HCT116 (cell line): ENCODE results near the gene PDHB. TPM values are rescaled to one million over a fixed set of nuclear protein-coding genes. Genes with fewer than 3 reads are reported as not detected.

Experiments used
- ATAC-seq: fragments of 200-7000 bp; cut with Tn5 transposase; 2 replicates; pipeline ENCODE4 v1.9.1; 2020; ENCODE audit warnings: mild to moderate bottlenecking, moderate library complexity
- BruUV-seq: library from RNA; stranded (reverse); fragments of 400-500 nt; replicated peaks from 2 replicates; lab custom pipeline; 2021; lab: Mats Ljungman, UMichigan
- CTCF ChIA-PET: fragments of 300-600 bp; sonication (Branson Sonifier 250); formaldehyde crosslinking; loops from one replicate; lab custom pipeline; 2021; ENCODE audit warnings: antibody characterized with exemption; lab: Charles Lee
- POLR2A ChIA-PET: fragments of 300-600, 350-600 bp; sonication (Branson Sonifier 250); formaldehyde crosslinking; loops from one replicate; lab custom pipeline; 2021; ENCODE audit warnings: antibody characterized with exemption; lab: Charles Lee
- RAD21 ChIA-PET, 2 experiments: fragments of 300-600 bp; sonication (Branson Sonifier 250); formaldehyde crosslinking; loops; one replicate each; lab custom pipeline; 2023; ENCODE audit warnings: low total read pairs in 2 of 2; ENCODE audit not compliant: uncharacterized antibody in 2 of 2, unreplicated experiment in 2 of 2, low non-redundant PET in 1 of 2; lab: Charles Lee
- DNase-seq: peaks from one replicate; pipeline ENCODE4 v3.0.0-alpha.2; 2010; ENCODE audit warnings: low read depth, low spot score
- H2AFZ ChIP-seq: fragments of 200-600 bp; shearing (Covaris generic), sonication (generic); 2 replicates; pipeline ENCODE4 v1.6.1; 2017; ENCODE audit warnings: low read depth, mixed run types, mixed read lengths, antibody characterized with exemption, low read length; ENCODE audit not compliant: poor library complexity, severe bottlenecking
- H3K27ac ChIP-seq: 2 replicates; pipeline ENCODE4 v1.5.1; 2012; ENCODE audit warnings: low read depth, low read length
- H3K27me3 ChIP-seq: fragments of 200-600 bp; sonication (generic); 2 replicates; pipeline ENCODE4 v1.6.1; 2016; ENCODE audit warnings: mixed run types, low read length, mixed read lengths; ENCODE audit not compliant: insufficient read depth
- H3K36me3 ChIP-seq, 2 experiments: fragments of 200-500 bp in 1 of 2; fragments of 200-600 bp in 1 of 2; sonication (Bioruptor generic) in 1 of 2; sonication (generic) in 1 of 2; 2 replicates each; pipeline versions ENCODE4 v1.5.1 to v1.6.1; 2014 to 2016; ENCODE audit warnings: low read length in 2 of 2, inconsistent platforms in 1 of 2, mixed read lengths in 1 of 2, mixed run types in 1 of 2; ENCODE audit not compliant: insufficient read depth in 2 of 2, control insufficient read depth in 1 of 2
- H3K4me1 ChIP-seq, 2 experiments: fragments of 200-600 bp in 1 of 2; sonication (generic) in 1 of 2; 2 replicates each; pipeline versions ENCODE4 v1.5.1 to v1.6.1; 2012 to 2017; ENCODE audit warnings: low read length in 2 of 2, inconsistent platforms in 1 of 2, mild to moderate bottlenecking in 1 of 2, mixed read lengths in 1 of 2, mixed run types in 1 of 2, moderate library complexity in 1 of 2; ENCODE audit not compliant: insufficient read depth in 2 of 2, control insufficient read depth in 1 of 2
- H3K4me2 ChIP-seq: fragments of 200-600 bp; sonication (generic); 2 replicates; pipeline ENCODE4 v1.6.1; 2017; ENCODE audit warnings: mixed run types, low read length, mixed read lengths
- H3K4me3 ChIP-seq, 2 experiments: fragments of 200-600 bp in 1 of 2; sonication (generic) in 1 of 2; replicated peaks in 1 of 2; 2 replicates each; pipeline ENCODE4 v1.5.1; 2011 to 2016; ENCODE audit warnings: low read length in 2 of 2, control low read depth in 1 of 2, low read depth in 1 of 2, mild to moderate bottlenecking in 1 of 2, mixed read lengths in 1 of 2, mixed run types in 1 of 2
- H3K79me2 ChIP-seq: fragments of 200-600 bp; sonication (generic); 2 replicates; pipeline ENCODE4 v1.6.1; 2017; ENCODE audit warnings: mild to moderate bottlenecking, mixed run types, low read length, moderate library complexity, mixed read lengths; ENCODE audit not compliant: insufficient read depth
- H3K9ac ChIP-seq: fragments of 200-600 bp; sonication (generic); 2 replicates; pipeline ENCODE4 v1.6.1; 2016; ENCODE audit warnings: low read length, mixed read lengths
- H3K9me2 ChIP-seq: fragments of 200-600 bp; sonication (generic), shearing (Covaris generic); 2 replicates; pipeline ENCODE4 v1.6.1; 2017; ENCODE audit warnings: mixed run types, mild to moderate bottlenecking, moderate library complexity; ENCODE audit not compliant: insufficient read depth
- H3K9me3 ChIP-seq, 2 experiments: fragments of 200-500 bp in 1 of 2; fragments of 200-600 bp in 1 of 2; sonication (Bioruptor generic) in 1 of 2; sonication (generic) in 1 of 2; 2 replicates each; pipeline ENCODE4 v1.6.1; 2014 to 2017; ENCODE audit warnings: low read length in 2 of 2, mixed read lengths in 2 of 2, inconsistent platforms in 1 of 2, low read depth in 1 of 2, mild to moderate bottlenecking in 1 of 2, mixed run types in 1 of 2, moderate library complexity in 1 of 2; ENCODE audit not compliant: control insufficient read depth in 1 of 2, insufficient read depth in 1 of 2
- H4K20me1 ChIP-seq: fragments of 200-600 bp; sonication (generic), shearing (Covaris generic); 2 replicates; pipeline ENCODE4 v1.6.1; 2017; ENCODE audit warnings: mixed run types, mild to moderate bottlenecking, moderate library complexity; ENCODE audit not compliant: insufficient read depth
- EGR1 ChIP-seq: IDR thresholded peaks from 2 replicates; pipeline ENCODE4 v1.6.1; 2012; ENCODE audit warnings: low read depth
- ELF1 ChIP-seq: IDR thresholded peaks from 2 replicates; pipeline ENCODE4 v1.6.1; 2012; ENCODE audit warnings: low read depth, borderline replicate concordance
- EZH2phosphoT487 ChIP-seq: fragments of 200-600 bp; IDR thresholded peaks from 2 replicates; pipeline ENCODE4 v1.6.1; 2018; ENCODE audit warnings: antibody characterized with exemption, borderline replicate concordance
- FOSL1 ChIP-seq: IDR thresholded peaks from 2 replicates; pipeline ENCODE4 v1.6.1; 2012; ENCODE audit warnings: low read depth
- POLR2A ChIP-seq: IDR thresholded peaks from 2 replicates; pipeline ENCODE4 v1.7.0; 2011; ENCODE audit warnings: borderline replicate concordance; ENCODE audit not compliant: insufficient read depth, insufficient read length; ENCODE audit errors: extremely low read depth
- RAD21 ChIP-seq: IDR thresholded peaks from 2 replicates; pipeline ENCODE4 v1.6.1; 2012; ENCODE audit warnings: low read depth, mild to moderate bottlenecking
- SP1 ChIP-seq: IDR thresholded peaks from 2 replicates; pipeline ENCODE4 v1.6.1; 2012; ENCODE audit warnings: low read depth
- SRF ChIP-seq: IDR thresholded peaks from 2 replicates; pipeline ENCODE4 v1.6.1; 2012; ENCODE audit warnings: low read depth
- TCF7L2 ChIP-seq: IDR thresholded peaks from 2 replicates; pipeline ENCODE4 v1.7.0; 2011; ENCODE audit warnings: borderline replicate concordance, inconsistent platforms; ENCODE audit not compliant: insufficient read depth, insufficient read length; ENCODE audit errors: extremely low read depth
- ZFX ChIP-seq: fragments of 450-650 bp; IDR thresholded peaks from 2 replicates; pipeline ENCODE4 v1.6.1; 2017
- intact Hi-C: fragments of 100-400 bp; cut with micrococcal nuclease; formaldehyde crosslinking; loops from 2 replicates; pipeline ENCODE4 v1.10.0; 2022
- total RNA-seq: library from RNA; stranded (reverse); gene quantifications from one replicate; pipeline ENCODE4 v1.2.1, GENCODE V29; 2021; ENCODE audit not compliant: unreplicated experiment
- TF ChIP-seq, protein P1 (sequence below): IDR thresholded peaks from 2 replicates; pipeline ENCODE4 v1.6.1; 2012
- TF ChIP-seq, protein P2 (sequence below), 3 experiments: fragments of 200-600 bp in 1 of 3; sonication (generic) in 1 of 3; IDR thresholded peaks in 2 of 3; conservative IDR thresholded peaks in 1 of 3; 2 replicates each; pipeline ENCODE4 v1.5.1; 2012 to 2017; ENCODE audit warnings: low read depth in 2 of 3, low read length in 2 of 3, antibody characterized with exemption in 1 of 3, borderline replicate concordance in 1 of 3, control low read depth in 1 of 3, mild to moderate bottlenecking in 1 of 3, mixed read lengths in 1 of 3, mixed run types in 1 of 3, moderate library complexity in 1 of 3; ENCODE audit not compliant: insufficient read depth in 1 of 3
- TF ChIP-seq, protein P3 (sequence below): IDR thresholded peaks from 2 replicates; pipeline ENCODE4 v1.6.1; 2012

The PDHB gene
- total RNA-seq, 1 experiment from 2014 or later, result 60.2 TPM

DNA sequence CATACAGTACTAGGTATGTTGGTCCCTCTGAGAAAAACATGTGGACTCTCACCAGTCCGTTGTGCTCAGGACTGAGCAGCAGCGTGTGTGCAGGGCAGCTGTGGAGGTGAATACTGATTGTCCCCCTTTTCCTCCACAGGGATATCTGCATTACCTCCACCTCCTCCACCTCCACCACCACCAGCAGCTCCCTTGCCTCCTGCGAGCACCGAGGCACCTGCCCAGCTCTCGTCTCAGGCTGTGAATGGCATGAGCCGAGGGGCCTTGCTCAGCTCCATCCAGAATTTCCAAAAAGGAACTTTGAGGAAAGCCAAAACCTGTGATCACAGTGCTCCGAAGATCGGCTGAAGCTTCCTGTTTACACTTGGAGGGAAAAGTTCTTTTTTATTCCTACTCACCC is 9.0 kb downstream of the PDHB start:
- DNase-seq (no peak), ATAC-seq (no peak)
- Histone ChIP-seq H2AFZ (no peak overlapping the region), H3K9me2 (no peaks in the 10 kb centered on the region), H3K36me3 (peaks cover 25 to 27% of the 10 kb centered on the region in 2 experiments), H3K79me2 (no peaks in the 10 kb centered on the region), H4K20me1 (0 out of 2 replicates have a peak, but pooled peaks cover 4% of the 10 kb centered on the region), H3K27me3 (no peaks in the 10 kb centered on the region), H3K27ac (no peak overlapping the region), H3K9me3 (no peaks in the 10 kb centered on the region), H3K4me2 (no peak overlapping the region), H3K4me1 (no peaks in the 10 kb centered on the region), H3K4me3 (no peak overlapping the region), H3K9ac (no peak overlapping the region)
- ChIA-PET CTCF (interaction anchor here (1.3 kb wide), 1 partner anchor 118 kb away, joined by 3 read pairs; the partner anchor contains the start of genes HTD2 and RPP14), POLR2A (no interaction called here), RAD21 (no interaction called here)
- BruUV-seq, result no TSS peak
- TF ChIP-seq ZFX, result no peak
- TF ChIP-seq, protein P1, sequence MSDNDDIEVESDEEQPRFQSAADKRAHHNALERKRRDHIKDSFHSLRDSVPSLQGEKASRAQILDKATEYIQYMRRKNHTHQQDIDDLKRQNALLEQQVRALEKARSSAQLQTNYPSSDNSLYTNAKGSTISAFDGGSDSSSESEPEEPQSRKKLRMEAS, result no peak
- TF ChIP-seq SP1, result no peak
- no peak for TF ChIP-seq SRF
- no peak for TF ChIP-seq EGR1
- TF ChIP-seq POLR2A, result no peak
- no peak for TF ChIP-seq TCF7L2
- no peak for TF ChIP-seq EZH2phosphoT487
- intact Hi-C loops, result no loop called here

DNA sequence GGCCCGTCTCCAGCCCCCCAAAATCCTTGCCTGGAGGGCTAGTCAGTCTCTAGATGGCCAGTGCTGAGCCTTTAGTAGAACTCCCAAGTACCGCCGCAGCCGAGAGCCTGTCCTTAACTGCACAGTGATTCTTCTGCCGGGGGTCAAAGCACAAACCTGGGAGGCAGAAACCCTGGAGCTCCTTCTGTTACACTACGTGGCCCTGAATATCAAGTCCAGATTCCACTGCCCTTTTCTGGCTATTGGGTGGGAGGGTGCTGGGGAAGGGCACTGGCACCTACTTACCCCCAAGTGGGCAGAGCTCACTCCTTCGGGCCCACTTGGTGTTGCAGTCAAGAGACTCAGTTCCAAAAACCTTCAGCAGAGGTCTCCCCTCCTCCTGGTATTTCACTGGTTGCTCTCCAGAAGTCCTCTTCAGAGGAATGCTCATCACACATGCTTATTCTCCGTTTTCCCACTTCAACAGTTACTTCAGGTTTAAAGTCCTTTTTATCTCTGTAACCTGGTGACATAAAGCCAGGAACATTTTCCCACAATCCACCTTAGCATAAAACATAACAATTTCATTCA is 10.8 kb downstream of the PDHB start:
- H3K9me3 ChIP-seq, result no peaks in the 10 kb centered on the region
- H3K27ac ChIP-seq, result no peak overlapping the region
- ChIA-PET CTCF (no interaction called here), RAD21 (no interaction called here), POLR2A (no interaction called here)
- H3K4me1 ChIP-seq, result no peaks in the 10 kb centered on the region
- no peak for DNase-seq
- no peak overlapping the region for H2AFZ ChIP-seq
- TF ChIP-seq FOSL1, result no peak
- TF ChIP-seq, protein P2, sequence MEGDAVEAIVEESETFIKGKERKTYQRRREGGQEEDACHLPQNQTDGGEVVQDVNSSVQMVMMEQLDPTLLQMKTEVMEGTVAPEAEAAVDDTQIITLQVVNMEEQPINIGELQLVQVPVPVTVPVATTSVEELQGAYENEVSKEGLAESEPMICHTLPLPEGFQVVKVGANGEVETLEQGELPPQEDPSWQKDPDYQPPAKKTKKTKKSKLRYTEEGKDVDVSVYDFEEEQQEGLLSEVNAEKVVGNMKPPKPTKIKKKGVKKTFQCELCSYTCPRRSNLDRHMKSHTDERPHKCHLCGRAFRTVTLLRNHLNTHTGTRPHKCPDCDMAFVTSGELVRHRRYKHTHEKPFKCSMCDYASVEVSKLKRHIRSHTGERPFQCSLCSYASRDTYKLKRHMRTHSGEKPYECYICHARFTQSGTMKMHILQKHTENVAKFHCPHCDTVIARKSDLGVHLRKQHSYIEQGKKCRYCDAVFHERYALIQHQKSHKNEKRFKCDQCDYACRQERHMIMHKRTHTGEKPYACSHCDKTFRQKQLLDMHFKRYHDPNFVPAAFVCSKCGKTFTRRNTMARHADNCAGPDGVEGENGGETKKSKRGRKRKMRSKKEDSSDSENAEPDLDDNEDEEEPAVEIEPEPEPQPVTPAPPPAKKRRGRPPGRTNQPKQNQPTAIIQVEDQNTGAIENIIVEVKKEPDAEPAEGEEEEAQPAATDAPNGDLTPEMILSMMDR (IDR thresholded peaks at IDR 0.05 in 2 of 3, conservative IDR thresholded peaks at IDR 0.05 in 1 of 3; ENCODE audit: borderline replicate concordance in 1 of 3, insufficient read depth in 1 of 3, low read depth in 2 of 3, low read length in 2 of 3), result peak in 1 of 3 experiments; percentile 29; a peak in 2 of 6 replicates
- no peak for TF ChIP-seq ELF1
- TF ChIP-seq RAD21, result peak; percentile 38; the same call in 1 of the 2 replicates
- TF ChIP-seq, protein P3, sequence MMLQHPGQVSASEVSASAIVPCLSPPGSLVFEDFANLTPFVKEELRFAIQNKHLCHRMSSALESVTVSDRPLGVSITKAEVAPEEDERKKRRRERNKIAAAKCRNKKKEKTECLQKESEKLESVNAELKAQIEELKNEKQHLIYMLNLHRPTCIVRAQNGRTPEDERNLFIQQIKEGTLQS, result no peak
- H3K36me3 ChIP-seq, result peaks cover 9 to 10% of the 10 kb centered on the region in 2 experiments
- no peak overlapping the region for H3K9ac ChIP-seq
- no peaks in the 10 kb centered on the region for H3K9me2 ChIP-seq
- no peak overlapping the region for H3K4me3 ChIP-seq
- ATAC-seq, result peak; percentile 66
- H4K20me1 ChIP-seq, result 0 out of 2 replicates have a peak, but pooled peaks cover 3% of the 10 kb centered on the region
- no TSS peak for BruUV-seq
- intact Hi-C loops, result loop anchor here (2.0 kb wide), 1 partner anchor 110 kb away; no protein-coding TSS in a partner anchor
- H3K79me2 ChIP-seq, result no peaks in the 10 kb centered on the region
- H3K4me2 ChIP-seq, result no peak overlapping the region
- no peaks in the 10 kb centered on the region for H3K27me3 ChIP-seq
